Measurements from ENCODE around the gene TAS2R16. TPM values are rescaled to one million over a fixed set of nuclear protein-coding genes. Genes with fewer than 3 reads are reported as not detected.
"Not testable (repeated sequence)": the region's sequence is repeated elsewhere in the genome, so short reads cannot be mapped to it uniquely, and the experiment has no call there.

TAS2R16 gene
- total RNA-seq, 1 donor from 2014 or later = not detected

GRCh38 chr7:122972056-122972455 lies 23.4 kb downstream of the TAS2R16 start:
- no peak for DNase-seq (ENCODE audit: low spot score)

- DNase-seq (ENCODE audit: low spot score) = no peak
These were observed 24.5 kb downstream of the TAS2R16 start for GRCh38 chr7:122970740-122971725.

- no peak for DNase-seq (ENCODE audit: low spot score)
These were observed 27.1 kb downstream of the TAS2R16 start for GRCh38 chr7:122968389-122968788.

- no peak for DNase-seq (ENCODE audit: low spot score)
These were observed 30.2 kb downstream of the TAS2R16 start for GRCh38 chr7:122965306-122965705.

- DNase-seq (ENCODE audit: low spot score) = not testable (repeated sequence)
These were observed 41.8 kb downstream of the TAS2R16 start for GRCh38 chr7:122953678-122954077.

GRCh38 chr7:122951006-122951405 lies 44.5 kb downstream of the TAS2R16 start:
- DNase-seq (ENCODE audit: low spot score) = no peak

- no peak for DNase-seq (ENCODE audit: low spot score)
These were observed 46.3 kb downstream of the TAS2R16 start for GRCh38 chr7:122949186-122949585.

Other genes with a start within 250 kb of the TAS2R16 start
- 25.8 TPM for gene CADPS2, start 109.2 kb downstream of the TAS2R16 start, total RNA-seq
- not detected for gene SLC13A1, start 204.3 kb upstream of the TAS2R16 start, total RNA-seq